ENCODE data around the gene LSM14B.

DNA sequence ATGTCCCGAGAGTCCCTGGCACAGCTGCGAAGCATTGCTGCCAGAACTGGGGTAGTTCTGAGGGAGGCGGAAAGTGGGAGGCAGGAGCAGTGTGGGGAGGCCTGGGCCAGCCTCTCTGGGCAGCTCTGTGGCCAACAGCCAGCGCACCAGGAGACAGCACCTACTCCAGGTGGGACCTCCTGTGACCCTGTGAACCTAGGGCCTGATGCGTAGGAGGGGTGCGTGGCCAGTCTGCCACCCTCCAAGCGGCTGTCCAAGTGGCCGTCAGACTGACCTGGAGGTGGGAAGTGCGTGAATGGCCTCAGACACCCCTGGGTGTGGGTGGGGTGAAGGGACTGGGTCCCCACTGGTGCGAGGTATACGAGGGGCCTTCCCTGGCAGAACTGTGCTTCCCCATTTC lies 36.8 kb downstream of the LSM14B start:
- TF ChIP-seq, protein P1, sequence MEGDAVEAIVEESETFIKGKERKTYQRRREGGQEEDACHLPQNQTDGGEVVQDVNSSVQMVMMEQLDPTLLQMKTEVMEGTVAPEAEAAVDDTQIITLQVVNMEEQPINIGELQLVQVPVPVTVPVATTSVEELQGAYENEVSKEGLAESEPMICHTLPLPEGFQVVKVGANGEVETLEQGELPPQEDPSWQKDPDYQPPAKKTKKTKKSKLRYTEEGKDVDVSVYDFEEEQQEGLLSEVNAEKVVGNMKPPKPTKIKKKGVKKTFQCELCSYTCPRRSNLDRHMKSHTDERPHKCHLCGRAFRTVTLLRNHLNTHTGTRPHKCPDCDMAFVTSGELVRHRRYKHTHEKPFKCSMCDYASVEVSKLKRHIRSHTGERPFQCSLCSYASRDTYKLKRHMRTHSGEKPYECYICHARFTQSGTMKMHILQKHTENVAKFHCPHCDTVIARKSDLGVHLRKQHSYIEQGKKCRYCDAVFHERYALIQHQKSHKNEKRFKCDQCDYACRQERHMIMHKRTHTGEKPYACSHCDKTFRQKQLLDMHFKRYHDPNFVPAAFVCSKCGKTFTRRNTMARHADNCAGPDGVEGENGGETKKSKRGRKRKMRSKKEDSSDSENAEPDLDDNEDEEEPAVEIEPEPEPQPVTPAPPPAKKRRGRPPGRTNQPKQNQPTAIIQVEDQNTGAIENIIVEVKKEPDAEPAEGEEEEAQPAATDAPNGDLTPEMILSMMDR (IDR thresholded peaks at IDR 0.05), result no peak
- TF ChIP-seq POLR2A (IDR thresholded peaks at IDR 0.05), result no peak

Measured in heart left ventricle (tissue), 13 donors.